GM18505 (cell line): ENCODE data around the gene AADACL2.

ENCODE experiments used
- ATAC-seq: cut with Tn5 transposase; IDR thresholded peaks from one replicate; pipeline ENCODE4 v1.9.1; 2021; ENCODE audit not compliant: unreplicated experiment
- POLR2A ChIP-seq: IDR thresholded peaks from 4 replicates; pipeline ENCODE4 v1.6.1; 2011; ENCODE audit warnings: borderline replicate concordance; ENCODE audit not compliant: insufficient read depth, insufficient read length; ENCODE audit errors: extremely low read depth

The AADACL2 gene

GRCh38 chr3:151796105-151796680, 62.5 kb downstream of the AADACL2 start:
- no peak for TF ChIP-seq POLR2A

DNA sequence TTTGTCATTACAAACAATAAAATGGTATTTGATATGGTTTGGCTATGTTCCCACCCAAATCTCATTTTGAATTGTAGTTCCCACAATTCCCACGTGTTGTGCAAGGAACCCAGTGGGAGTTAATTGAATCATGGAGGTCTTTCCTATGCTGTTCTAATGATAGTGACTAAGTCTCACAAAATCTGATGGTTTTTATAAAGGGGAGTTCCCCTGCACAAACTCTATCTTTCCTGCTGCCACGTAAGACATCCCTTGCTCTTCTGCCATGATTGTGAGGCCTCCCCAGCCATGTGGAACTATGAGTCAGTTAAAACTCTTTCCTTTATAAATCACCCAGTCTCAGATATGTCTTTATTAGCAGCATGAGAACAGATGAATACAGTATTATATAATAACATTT, 64.7 kb downstream of the AADACL2 start:
- no peak for TF ChIP-seq POLR2A
- ATAC-seq: no peak

More at GRCh38 chr3:151796105-151796680, 62.5 kb downstream of the AADACL2 start:
- no peak for ATAC-seq

DNA sequence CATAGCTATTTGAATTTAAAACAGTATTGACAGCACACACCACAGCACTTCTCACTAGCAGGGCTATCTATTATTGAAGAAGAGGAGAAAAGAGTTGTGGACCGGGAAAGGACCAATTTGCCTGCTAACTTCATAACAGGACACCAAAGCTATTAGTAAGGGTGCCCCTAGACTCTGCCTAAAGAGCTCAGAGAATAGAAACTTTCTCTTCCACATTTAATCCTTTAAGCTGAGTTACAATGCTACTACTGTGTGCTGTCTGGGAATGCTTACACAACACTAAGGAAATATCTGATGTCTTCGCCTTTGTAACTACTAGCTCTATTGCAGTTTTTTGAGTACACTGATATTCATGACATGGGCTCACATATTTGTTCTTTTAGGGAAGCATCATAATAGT, 66.7 kb downstream of the AADACL2 start:
- no peak for TF ChIP-seq POLR2A
- ATAC-seq: no peak

DNA sequence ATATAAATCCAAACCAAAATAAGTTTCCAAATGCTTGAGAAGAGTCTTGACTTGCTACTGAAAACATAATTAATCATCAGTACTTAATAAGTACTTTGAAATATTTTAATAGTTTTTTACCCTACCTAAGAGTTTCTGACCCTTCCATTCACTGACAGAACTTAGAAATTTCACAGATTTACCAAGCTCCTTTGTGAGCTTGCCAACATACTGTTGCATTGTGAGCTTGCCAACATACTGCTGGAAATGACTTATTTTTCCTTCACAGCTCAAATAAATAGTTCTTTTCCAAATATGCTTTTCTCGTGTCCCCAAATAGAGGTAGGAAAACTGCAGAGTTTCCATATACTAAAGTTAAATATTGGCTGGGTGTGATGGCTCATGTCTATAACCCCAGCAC, 70.5 kb downstream of the AADACL2 start:
- TF ChIP-seq POLR2A: no peak
- ATAC-seq: no peak

DNA sequence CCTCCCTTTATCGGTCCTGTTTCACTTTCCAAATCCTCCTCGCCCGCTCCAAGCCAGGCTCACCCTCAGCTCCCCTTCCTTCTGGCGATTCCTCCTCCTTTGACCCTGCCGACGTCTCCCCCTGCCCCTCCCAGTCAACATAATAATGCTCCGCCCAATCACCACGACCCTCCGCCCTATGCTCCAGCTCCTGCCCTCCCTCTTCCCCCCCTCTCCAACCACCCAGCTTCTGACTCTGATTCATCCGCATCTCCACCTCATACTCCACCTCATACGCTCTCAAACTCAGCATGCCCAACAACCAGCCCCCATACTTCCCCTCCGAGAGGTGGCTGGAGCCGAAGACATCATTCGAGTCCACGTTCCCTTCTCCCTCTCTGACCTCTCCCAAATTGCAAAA, 73.1 kb downstream of the AADACL2 start:
- ATAC-seq: no peak
- TF ChIP-seq POLR2A: no peak
